Mucosa of stomach (tissue), 1 donor: ENCODE measurements around the gene TTLL10.

Experiments
- H3K27me3 ChIP-seq: one replicate; pipeline ENCODE4 v1.7.0; 2013; ENCODE audit warnings: mild to moderate bottlenecking, low read length; ENCODE audit not compliant: control insufficient read depth, insufficient read depth
- H3K36me3 ChIP-seq: one replicate; pipeline ENCODE4 v1.7.0; 2013; ENCODE audit warnings: low read length; ENCODE audit not compliant: control insufficient read depth, insufficient read depth
- H3K4me1 ChIP-seq: one replicate; pipeline ENCODE4 v1.7.0; 2013; ENCODE audit warnings: mild to moderate bottlenecking, low read length; ENCODE audit not compliant: control insufficient read depth, insufficient read depth
- H3K4me3 ChIP-seq: one replicate; pipeline ENCODE4 v1.7.0; 2013; ENCODE audit warnings: low read length
- H3K9ac ChIP-seq: one replicate; pipeline ENCODE4 v1.7.0; 2013; ENCODE audit warnings: mild to moderate bottlenecking, low read length, moderate library complexity
- H3K9me3 ChIP-seq: one replicate; pipeline ENCODE4 v1.7.0; 2013; ENCODE audit warnings: mild to moderate bottlenecking, low read length, moderate library complexity; ENCODE audit not compliant: control insufficient read depth
- donor health status: Pancreatic carcinoma.

Gene TTLL10

DNA sequence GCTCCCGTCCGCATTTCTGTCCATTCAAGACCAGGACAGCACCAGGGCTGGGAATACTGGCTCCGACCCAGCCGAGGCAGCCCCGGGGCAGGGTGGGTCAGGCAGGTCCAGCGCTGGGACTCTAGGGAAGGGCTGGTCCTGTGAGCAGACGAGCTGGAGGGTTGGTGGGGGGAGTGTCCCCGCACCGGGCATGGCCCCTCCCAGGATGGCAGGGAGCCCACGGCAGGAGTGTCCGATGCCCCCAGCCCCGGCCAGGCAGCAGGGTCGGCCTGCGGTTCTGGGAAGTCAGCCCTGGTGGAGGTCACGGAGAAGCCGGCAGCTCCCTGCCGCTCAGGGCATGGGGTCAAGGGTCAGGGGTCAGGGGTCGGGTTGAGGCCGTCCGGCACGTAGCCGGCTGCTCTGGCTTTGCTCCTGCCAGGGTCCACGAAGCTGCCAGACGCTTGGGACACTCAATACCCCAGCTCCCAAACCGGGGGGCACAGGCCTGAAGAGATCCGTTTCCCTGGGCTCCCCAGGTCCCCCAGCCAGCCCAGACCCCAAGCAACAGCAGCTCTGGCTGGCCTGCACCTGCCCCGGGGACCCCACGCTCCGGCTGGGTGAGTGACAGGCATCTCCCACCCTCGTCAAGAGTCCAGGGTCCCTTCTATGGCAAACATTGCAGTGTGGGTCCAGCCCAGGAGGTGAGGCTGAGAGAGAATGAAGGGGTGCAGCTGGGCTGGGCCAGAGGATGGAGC is 66.1 kb downstream of the TTLL10 start:
- H3K9ac ChIP-seq: no peak overlapping the region
- no peak overlapping the region for H3K4me3 ChIP-seq
- H3K27me3 ChIP-seq: peaks cover 40% of the 10 kb centered on the region
- no peaks in the 10 kb centered on the region for H3K36me3 ChIP-seq
- no peaks in the 10 kb centered on the region for H3K9me3 ChIP-seq
- peaks cover 31% of the 10 kb centered on the region for H3K4me1 ChIP-seq

DNA sequence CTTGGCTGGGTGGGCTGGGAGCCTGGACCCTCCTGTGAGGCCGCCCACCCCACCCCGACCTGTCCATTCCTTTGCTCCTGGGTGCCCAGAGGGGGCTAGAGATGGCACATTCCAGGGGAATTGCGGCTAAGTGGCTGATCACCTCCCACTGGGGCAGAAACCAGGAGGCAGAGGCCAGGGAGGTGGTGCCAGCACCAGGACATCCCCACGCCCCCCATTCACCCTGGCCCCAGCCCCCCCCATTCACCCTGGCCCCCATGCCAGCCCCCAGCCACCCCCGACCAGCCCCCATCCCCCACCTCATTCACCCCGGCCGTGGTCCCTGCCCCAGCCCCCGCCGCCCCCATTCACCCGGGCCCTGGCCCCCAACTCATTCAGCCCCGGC is 66.7 kb downstream of the TTLL10 start:
- H3K27me3 ChIP-seq: peaks cover 41% of the 10 kb centered on the region
- peaks cover 31% of the 10 kb centered on the region for H3K4me1 ChIP-seq
- no peak overlapping the region for H3K9ac ChIP-seq
- no peaks in the 10 kb centered on the region for H3K9me3 ChIP-seq
- no peaks in the 10 kb centered on the region for H3K36me3 ChIP-seq
- H3K4me3 ChIP-seq: no peak overlapping the region

DNA sequence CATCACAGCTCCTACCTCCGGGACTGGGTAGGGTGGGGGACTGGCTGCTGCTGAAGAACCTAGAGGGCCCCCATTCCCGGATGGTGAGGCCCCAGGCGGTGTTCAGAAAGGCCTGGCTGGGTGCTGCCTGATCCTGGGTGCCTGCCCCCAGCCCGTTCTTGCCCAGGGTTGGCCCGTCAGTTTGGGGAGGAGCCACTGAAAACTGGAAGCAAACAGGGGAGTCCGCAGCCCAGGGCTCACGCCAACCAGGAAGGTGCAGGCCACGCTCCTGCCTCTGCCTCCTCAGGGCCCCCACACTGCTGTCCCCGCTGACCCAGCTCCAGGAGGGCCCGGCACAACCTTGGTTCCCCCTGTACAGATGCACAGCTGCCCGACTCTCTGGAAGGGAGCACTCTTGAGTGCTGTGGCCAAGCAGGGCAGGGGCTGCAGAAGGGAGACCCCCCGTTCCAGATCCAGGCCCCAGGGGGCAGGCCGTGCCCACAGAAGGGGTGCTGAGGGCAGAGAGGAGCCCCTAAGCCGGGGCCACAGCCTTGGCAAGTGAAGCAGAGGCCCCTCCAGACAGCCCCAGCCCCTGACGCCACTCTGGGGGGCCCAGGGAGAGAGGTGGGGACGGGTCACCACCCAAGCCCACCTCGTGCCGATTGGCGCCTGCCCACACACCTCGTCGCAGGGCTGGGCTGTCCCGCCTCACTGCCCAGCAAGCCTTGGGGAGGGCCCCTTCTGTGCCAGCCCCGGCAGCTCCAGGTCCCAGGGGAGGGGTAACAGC is 67.3 kb downstream of the TTLL10 start:
- peaks cover 31% of the 10 kb centered on the region for H3K4me1 ChIP-seq
- no peak overlapping the region for H3K4me3 ChIP-seq
- peaks cover 47% of the 10 kb centered on the region for H3K27me3 ChIP-seq
- H3K36me3 ChIP-seq: no peaks in the 10 kb centered on the region
- no peak overlapping the region for H3K9ac ChIP-seq
- no peaks in the 10 kb centered on the region for H3K9me3 ChIP-seq

DNA sequence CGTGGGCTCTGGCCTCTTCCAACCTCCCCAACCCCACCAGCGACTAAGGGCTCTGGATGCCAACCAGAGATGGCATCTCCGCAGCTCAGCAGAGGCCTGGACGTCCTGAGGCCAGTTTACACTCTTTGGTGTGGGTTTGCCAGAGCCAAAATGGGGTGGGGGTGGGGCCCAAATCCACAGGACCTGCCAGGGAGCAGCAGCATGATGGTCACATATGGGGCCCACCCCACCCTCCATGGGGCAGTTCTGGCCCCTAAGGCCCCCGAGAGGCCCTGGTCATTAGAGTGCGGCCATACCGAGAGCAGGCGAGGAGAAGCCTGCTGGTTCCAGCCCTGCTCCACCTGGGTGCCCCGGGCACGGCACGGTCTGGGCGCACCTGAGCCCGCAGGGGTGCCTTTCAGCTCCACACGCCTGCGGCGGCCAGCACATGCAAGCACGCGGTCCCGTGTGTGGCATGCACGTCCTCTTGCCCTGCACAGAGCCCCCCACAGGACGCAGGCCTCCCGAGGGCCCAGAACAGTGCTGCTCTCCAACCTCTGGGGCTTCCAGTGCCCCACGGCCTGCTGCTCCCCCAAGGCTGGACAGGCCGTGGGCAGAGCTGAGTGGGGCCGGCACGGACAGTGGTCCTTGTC is 68.0 kb downstream of the TTLL10 start:
- no peaks in the 10 kb centered on the region for H3K9me3 ChIP-seq
- H3K4me3 ChIP-seq: no peak overlapping the region
- H3K9ac ChIP-seq: no peak overlapping the region
- H3K36me3 ChIP-seq: no peaks in the 10 kb centered on the region
- peaks cover 50% of the 10 kb centered on the region for H3K27me3 ChIP-seq
- H3K4me1 ChIP-seq: peaks cover 31% of the 10 kb centered on the region

DNA sequence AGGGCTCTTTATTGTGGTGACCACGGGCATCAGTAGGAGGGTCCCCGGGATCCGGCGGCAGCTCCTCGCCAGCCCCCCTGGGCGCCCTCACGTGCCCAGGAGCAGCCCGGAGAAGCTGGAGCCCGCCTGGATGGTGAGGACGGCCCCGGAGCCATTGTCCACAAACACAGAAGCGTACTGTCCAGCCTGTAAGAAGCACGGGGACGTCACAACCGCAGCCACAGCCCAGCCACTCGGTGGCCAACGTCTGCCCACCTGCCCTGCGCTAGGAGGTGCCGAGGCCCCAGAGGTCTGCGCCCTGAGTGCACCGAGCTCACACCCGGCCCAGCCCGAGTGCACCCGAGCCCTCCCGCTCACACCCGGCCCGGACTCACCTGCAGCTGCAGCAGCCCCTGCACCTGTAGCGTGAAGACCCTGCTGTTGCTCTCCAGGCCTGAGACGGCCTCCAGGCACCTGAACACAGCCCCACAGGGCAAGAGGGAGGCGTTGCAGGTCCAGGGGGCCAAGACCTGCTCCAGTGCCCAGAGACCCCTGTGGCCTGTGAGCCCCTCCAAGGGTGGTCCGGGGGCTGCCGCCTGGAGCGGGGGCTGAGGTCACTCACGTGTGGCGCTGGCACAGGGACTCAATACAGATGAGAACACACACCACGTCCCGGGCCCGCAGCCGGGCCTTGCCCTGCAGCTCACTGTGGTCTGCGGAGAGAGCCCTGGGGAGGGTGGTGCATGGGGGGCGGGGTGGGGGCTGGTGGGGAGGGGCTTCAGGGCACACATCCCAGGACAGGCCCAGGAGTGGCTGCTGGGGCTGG is 69.0 kb downstream of the TTLL10 start:
- Histone ChIP-seq H3K9ac (no peak overlapping the region), H3K4me1 (peaks cover 24% of the 10 kb centered on the region), H3K27me3 (peaks cover 50% of the 10 kb centered on the region), H3K9me3 (no peaks in the 10 kb centered on the region), H3K36me3 (no peaks in the 10 kb centered on the region), H3K4me3 (no peak overlapping the region)

DNA sequence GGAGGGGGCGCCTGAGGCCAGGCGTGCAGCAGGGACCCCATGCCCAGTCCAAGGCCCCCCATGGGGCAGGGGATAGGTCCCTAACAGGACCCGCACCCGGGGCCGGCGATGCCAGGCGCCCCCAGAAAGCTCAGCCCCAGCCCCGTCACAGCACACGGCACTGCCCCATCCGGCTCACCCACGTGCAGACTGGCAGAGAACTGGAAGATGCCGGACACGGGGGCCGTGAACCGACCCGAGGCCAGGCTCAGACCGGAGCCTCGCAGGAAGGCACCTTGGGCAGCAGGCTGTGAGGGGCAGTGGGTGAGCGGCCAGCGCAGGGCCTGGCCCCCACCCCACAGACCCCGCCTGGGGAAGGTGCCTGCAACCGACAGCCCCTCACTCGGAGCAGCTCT is 69.6 kb downstream of the TTLL10 start:
- no peaks in the 10 kb centered on the region for H3K9me3 ChIP-seq
- peaks cover 50% of the 10 kb centered on the region for H3K27me3 ChIP-seq
- no peak overlapping the region for H3K4me3 ChIP-seq
- no peaks in the 10 kb centered on the region for H3K36me3 ChIP-seq
- H3K4me1 ChIP-seq: peaks cover 18% of the 10 kb centered on the region
- no peak overlapping the region for H3K9ac ChIP-seq

DNA sequence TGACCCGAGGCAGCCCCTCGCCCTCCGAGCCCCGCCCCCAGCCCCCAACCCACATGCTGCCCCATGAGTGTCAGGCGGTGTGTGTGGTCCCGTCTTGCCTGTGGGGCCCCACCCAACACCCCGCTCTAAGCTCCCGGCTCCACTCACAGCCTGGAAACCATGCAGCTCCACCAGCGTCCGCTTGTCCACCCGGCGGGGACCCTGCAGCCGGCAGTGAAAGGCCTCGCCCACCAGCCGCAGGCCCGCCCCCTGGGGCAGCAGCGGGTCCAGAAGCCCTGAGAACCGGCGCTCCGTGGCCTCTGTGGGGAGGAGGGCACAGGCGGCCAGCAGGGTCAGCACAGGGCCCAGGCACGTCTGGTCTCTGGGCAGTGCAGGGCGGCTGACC is 70.1 kb downstream of the TTLL10 start:
- no peak overlapping the region for H3K9ac ChIP-seq
- H3K9me3 ChIP-seq: no peaks in the 10 kb centered on the region
- peaks cover 45% of the 10 kb centered on the region for H3K27me3 ChIP-seq
- H3K4me1 ChIP-seq: peaks cover 14% of the 10 kb centered on the region
- H3K4me3 ChIP-seq: peak overlapping the region; percentile 22
- no peaks in the 10 kb centered on the region for H3K36me3 ChIP-seq

DNA sequence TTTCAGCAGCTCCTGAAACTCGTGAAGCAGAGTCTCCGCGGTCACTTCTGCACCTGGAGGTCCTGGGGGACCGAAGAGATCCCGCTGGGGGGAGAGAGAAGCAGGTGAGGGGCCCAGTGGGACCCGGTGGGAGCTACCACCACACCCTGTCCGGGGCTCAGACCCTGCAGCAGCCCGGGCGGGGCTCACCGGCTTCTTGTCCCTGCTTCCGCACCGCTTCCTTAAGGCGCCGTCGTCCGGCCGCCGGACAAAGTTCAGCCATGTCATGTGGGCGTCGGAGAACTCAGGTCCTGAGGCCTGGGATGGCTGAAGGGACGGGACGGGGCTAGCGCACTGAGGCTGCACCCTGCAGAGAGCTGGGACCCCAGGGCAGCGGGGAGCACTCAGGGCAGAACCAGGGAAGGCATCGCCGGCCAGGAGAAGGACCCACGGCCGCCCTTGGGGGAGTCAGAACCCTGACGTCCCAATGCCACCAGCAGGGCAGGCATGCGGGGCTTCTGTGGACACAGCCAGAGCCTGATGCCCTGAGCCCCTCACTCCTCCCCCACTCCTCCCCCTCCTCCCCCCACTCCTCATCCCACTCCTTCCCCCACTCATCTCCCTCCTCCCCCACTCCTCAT is 70.6 kb downstream of the TTLL10 start:
- Histone ChIP-seq H3K9me3 (no peaks in the 10 kb centered on the region), H3K4me1 (peaks cover 14% of the 10 kb centered on the region), H3K27me3 (peaks cover 40% of the 10 kb centered on the region), H3K4me3 (peak overlapping the region; percentile 22), H3K36me3 (no peaks in the 10 kb centered on the region), H3K9ac (no peak overlapping the region)

DNA sequence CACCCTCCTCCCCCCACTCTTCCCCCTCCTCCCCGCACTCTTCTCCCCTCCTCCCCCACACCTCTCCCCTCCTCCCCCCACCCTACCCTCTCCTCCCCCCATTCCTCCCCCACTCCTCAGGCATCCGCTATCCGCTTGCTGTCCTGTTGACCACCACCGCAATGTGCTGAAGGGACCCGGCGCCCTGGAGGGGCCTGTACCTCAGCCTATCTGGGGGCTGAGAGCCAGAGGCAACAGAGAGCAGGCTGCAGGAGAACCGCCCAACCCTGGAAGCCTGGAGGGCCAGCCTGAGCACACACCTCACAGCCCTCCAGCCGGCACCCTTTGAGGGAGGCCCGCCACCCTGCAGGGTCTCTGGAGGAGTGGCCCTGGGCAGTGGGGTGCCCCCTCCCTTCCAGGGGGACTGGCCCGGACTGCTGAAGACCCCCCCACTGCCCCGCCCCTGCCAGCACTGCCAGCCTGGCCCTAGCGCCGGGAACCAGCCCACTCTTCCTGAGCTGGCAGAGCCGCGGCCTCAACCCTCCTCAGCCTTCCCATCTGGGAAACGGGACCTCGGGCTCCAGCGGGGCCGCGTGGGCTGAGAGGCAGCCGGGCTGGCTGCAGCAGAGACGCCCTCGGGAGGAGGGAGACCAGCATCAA is 71.6 kb downstream of the TTLL10 start:
- peaks cover 30% of the 10 kb centered on the region for H3K27me3 ChIP-seq
- H3K9ac ChIP-seq: no peak overlapping the region
- no peak overlapping the region for H3K4me3 ChIP-seq

DNA sequence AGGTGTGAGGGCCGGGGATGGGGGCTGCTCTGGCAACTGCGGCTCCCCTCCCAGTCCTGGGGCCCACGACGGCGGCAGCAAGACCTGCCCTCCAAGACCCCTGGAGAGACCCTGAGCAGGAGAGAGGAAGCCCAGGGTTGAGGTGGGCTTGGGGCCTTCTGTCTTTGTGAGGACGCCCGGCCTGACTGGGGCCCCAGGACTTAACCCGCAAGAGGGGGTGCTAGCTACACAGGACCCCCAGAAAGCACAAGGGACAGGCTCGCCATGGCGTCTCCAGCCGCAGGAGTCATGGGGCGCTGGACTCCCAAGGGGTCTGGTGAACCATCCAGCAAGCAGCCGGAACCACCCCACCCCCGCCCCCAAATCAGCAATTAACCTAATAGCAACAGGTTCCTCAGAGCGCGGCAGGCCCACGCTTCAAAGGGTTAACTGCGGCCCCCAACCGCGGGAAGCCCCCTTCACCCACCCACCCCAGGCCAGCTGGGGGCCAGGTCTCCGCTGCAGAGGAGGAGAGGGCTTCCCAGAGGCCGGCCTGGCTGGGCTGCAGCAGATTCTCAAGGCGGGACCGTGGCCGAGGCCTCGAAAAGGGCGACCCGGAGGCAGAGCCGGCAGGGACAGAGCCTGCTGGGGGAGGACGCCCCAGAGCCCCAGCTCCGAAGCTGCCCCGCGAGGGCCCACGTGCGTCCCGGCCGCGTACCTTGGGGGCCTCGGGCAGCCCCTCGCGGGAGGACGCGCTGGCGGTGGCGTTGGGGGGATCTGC is 72.3 kb downstream of the TTLL10 start:
- no peak overlapping the region for H3K4me3 ChIP-seq
- no peak overlapping the region for H3K9ac ChIP-seq
- H3K4me1 ChIP-seq: peaks cover 9% of the 10 kb centered on the region
- H3K36me3 ChIP-seq: no peaks in the 10 kb centered on the region
- no peaks in the 10 kb centered on the region for H3K9me3 ChIP-seq
- H3K27me3 ChIP-seq: peaks cover 30% of the 10 kb centered on the region

More for the DNA sequence above, 71.6 kb downstream of the TTLL10 start:
- Histone ChIP-seq H3K4me1 (peaks cover 11% of the 10 kb centered on the region), H3K9me3 (no peaks in the 10 kb centered on the region), H3K36me3 (no peaks in the 10 kb centered on the region)
